Measurements from ENCODE around the gene SCAMP5. TPM values are rescaled to one million over a fixed set of nuclear protein-coding genes. Genes with fewer than 3 reads are reported as not detected.

SCAMP5 gene
- total RNA-seq, 4 donors from 2014 or later = 1.3 to 4.1 (median 2.6) TPM

GRCh38 chr15:74960995-74961588, 34.3 kb upstream of the SCAMP5 start:
- no peak for TF ChIP-seq CTCF (IDR thresholded peaks at IDR 0.05; ENCODE audit: low read depth)

- TF ChIP-seq CTCF (IDR thresholded peaks at IDR 0.05; ENCODE audit: low read depth) = no peak
These were observed 33.7 kb upstream of the SCAMP5 start for GRCh38 chr15:74961616-74962015.

GRCh38 chr15:74962219-74962618, 33.1 kb upstream of the SCAMP5 start:
- no peak for TF ChIP-seq CTCF (IDR thresholded peaks at IDR 0.05; ENCODE audit: low read depth)

GRCh38 chr15:74962671-74963070, 32.7 kb upstream of the SCAMP5 start:
- TF ChIP-seq CTCF (IDR thresholded peaks at IDR 0.05; ENCODE audit: low read depth) = no peak

- no peak for TF ChIP-seq CTCF (IDR thresholded peaks at IDR 0.05; ENCODE audit: low read depth)
These were observed 32.1 kb upstream of the SCAMP5 start for GRCh38 chr15:74963213-74963612.

GRCh38 chr15:74964794-74965193, 30.6 kb upstream of the SCAMP5 start:
- no peak for TF ChIP-seq CTCF (IDR thresholded peaks at IDR 0.05; ENCODE audit: low read depth)

GRCh38 chr15:74967670-74968069, 27.7 kb upstream of the SCAMP5 start:
- no peak for TF ChIP-seq CTCF (IDR thresholded peaks at IDR 0.05; ENCODE audit: low read depth)

Data from subcutaneous adipose tissue (tissue), 4 donors.